ENCODE data around the gene GARIN3.
A peak's percentile ranks its signal among the peaks of the same experiment; 100 is the strongest.
"Not testable (repeated sequence)": the region's sequence is repeated elsewhere in the genome, so short reads cannot be mapped to it uniquely, and the experiment has no call there.

Gene GARIN3

GRCh38 chr5:157166214-157167213 lies at the start of gene GARIN3:
GARIN3 (minus strand) TSS chr5:157166264; CDS start chr5:157166168, 96 bp downstream.
- no peak for DNase-seq (ENCODE audit: low read depth in 1 of 2, low spot score in 1 of 2)

- DNase-seq (ENCODE audit: low read depth in 1 of 2, low spot score in 1 of 2) = no peak
Observed at GRCh38 chr5:157215514-157216167, 49.6 kb upstream of the GARIN3 start.

- DNase-seq (ENCODE audit: low read depth in 1 of 2, low spot score in 1 of 2) = no peak
Observed at GRCh38 chr5:157214861-157215513, 48.9 kb upstream of the GARIN3 start.

- DNase-seq (ENCODE audit: low read depth in 1 of 2, low spot score in 1 of 2) = no peak
Observed at GRCh38 chr5:157214415-157214814, 48.4 kb upstream of the GARIN3 start.

GRCh38 chr5:157213527-157214243 lies 47.6 kb upstream of the GARIN3 start:
- DNase-seq (ENCODE audit: low read depth in 1 of 2, low spot score in 1 of 2) = no peak

GRCh38 chr5:157212307-157212706 lies 46.2 kb upstream of the GARIN3 start:
- no peak for DNase-seq (ENCODE audit: low read depth in 1 of 2, low spot score in 1 of 2)

- not testable (repeated sequence) for DNase-seq (ENCODE audit: low read depth in 1 of 2, low spot score in 1 of 2)
Observed at GRCh38 chr5:157210652-157211051, 44.6 kb upstream of the GARIN3 start.

GRCh38 chr5:157205708-157206107 lies 39.6 kb upstream of the GARIN3 start:
- no peak for DNase-seq (ENCODE audit: low read depth in 1 of 2, low spot score in 1 of 2)

GRCh38 chr5:157204765-157205164 lies 38.7 kb upstream of the GARIN3 start:
- DNase-seq (ENCODE audit: low read depth in 1 of 2, low spot score in 1 of 2) = no peak

GRCh38 chr5:157203417-157203816 lies 37.4 kb upstream of the GARIN3 start:
- no peak for DNase-seq (ENCODE audit: low read depth in 1 of 2, low spot score in 1 of 2)

- DNase-seq (ENCODE audit: low read depth in 1 of 2, low spot score in 1 of 2) = no peak
Observed at GRCh38 chr5:157201857-157202256, 35.8 kb upstream of the GARIN3 start.

GRCh38 chr5:157198277-157198986 lies 32.4 kb upstream of the GARIN3 start:
- DNase-seq (ENCODE audit: low read depth in 1 of 2, low spot score in 1 of 2) = peak in 1 of 2 donors; percentile 33

- DNase-seq (ENCODE audit: low read depth in 1 of 2, low spot score in 1 of 2) = no peak
Observed at GRCh38 chr5:157197086-157197485, 31.0 kb upstream of the GARIN3 start.

GRCh38 chr5:157196045-157196444 lies 30.0 kb upstream of the GARIN3 start:
- DNase-seq (ENCODE audit: low read depth in 1 of 2, low spot score in 1 of 2) = no peak

GRCh38 chr5:157193699-157194424 lies 27.8 kb upstream of the GARIN3 start:
- DNase-seq (ENCODE audit: low read depth in 1 of 2, low spot score in 1 of 2) = no peak

- no peak for DNase-seq (ENCODE audit: low read depth in 1 of 2, low spot score in 1 of 2)
Observed at GRCh38 chr5:157189223-157189622, 23.2 kb upstream of the GARIN3 start.

GRCh38 chr5:157188270-157188669 lies 22.2 kb upstream of the GARIN3 start:
- no peak for DNase-seq (ENCODE audit: low read depth in 1 of 2, low spot score in 1 of 2)

- DNase-seq (ENCODE audit: low read depth in 1 of 2, low spot score in 1 of 2) = no peak
Observed at GRCh38 chr5:157187046-157187754, 21.1 kb upstream of the GARIN3 start.

Data from activated T-helper 1 cell treated with anti-CD3 and anti-CD28 coated beads, Interleukin-2, amount 50 U/mL, for 16 hours (primary cell).